Amniotic stem cell (primary cell): ENCODE measurements around the gene WDR27.
"Not testable (repeated sequence)": the region's sequence is repeated elsewhere in the genome, so short reads cannot be mapped to it uniquely, and the experiment has no call there.

ENCODE experiments used
- DNase-seq: peaks from one replicate; lab custom pipeline; 2025; lab: John Stamatoyannopoulos, UW

The WDR27 gene

DNA sequence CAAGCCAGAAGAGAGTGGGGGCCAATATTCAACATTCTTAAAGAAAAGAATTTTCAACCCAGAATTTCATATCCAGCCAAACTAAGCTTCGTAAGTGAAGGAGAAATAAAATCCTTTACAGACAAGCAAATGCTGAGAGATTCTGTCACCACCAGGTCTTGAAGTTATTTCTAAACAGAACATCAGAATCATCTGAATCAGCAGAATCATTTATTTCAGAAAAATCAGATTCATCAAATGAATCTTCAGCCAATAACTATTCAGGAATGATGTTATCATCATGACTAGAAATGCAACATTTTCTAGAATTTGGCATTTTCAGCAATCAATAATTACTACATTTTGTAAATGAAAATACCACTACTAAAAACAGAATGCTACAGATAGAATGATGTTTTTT is 100.7 kb downstream of the WDR27 start:
- not testable (repeated sequence) for DNase-seq

DNA sequence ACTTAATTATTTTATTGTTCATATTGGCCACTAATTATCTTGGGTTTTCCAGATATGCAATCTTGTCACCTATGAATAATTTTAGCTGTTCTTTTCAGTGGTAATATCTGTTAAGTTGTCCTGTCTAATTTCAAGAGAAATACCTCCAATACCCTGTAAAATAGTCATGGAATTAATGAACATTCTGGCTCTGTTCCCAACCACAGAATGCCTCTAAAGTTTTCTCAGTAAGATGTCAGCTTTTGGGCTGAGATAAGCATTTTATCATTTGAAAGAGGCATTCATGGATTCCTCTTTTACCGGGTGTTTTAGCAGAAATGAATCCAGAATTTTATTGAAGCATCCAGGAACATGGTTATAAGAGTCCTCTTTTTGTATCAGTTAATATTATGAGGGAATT is 109.3 kb downstream of the WDR27 start:
- DNase-seq = peak; percentile 7

DNA sequence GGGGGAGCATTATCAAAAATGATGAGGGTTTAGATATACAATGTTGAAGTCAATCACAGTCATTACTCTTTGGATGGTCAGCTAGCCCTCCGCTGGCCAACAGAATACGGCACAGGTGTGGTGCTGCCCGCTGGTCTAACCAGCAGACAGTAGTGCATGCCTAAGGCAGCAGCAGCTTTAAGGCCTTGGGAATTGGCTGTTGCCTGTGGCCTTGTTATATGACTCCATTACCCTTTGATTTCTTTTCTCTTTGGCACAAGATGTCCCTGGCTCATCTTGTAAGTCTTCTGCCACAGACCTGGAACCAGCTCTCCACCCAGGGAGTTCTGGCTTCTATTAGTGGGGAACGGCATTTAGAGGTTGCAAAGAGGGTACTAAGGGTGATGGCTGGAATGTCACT is 110.2 kb downstream of the WDR27 start:
- DNase-seq = no peak

DNA sequence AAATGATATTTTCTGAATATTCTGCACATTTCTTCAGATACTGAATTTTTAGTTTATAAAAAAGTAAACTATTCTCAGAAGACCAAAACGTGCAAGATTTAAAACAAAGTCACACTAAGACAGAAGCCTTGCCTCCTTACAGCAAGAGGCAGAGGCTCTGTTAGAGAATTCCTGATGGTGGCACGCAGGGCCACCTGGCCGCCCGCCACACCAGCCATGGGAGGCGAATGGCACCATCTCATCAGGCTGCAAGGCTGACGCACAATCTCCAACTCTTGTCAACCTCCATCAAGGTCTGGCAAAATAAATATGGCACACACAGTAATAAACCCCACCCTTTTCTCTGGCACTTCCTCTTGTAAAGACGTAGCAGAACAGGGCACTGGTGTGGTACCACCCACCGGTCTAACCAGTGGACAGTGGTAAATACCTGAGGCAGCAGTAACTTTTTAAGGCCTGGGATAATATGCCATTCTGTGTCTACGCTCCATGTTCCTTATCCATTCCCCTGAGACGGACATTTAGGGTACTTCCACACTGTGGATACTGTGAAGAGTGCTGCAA is 111.4 kb downstream of the WDR27 start:
- no peak for DNase-seq

DNA sequence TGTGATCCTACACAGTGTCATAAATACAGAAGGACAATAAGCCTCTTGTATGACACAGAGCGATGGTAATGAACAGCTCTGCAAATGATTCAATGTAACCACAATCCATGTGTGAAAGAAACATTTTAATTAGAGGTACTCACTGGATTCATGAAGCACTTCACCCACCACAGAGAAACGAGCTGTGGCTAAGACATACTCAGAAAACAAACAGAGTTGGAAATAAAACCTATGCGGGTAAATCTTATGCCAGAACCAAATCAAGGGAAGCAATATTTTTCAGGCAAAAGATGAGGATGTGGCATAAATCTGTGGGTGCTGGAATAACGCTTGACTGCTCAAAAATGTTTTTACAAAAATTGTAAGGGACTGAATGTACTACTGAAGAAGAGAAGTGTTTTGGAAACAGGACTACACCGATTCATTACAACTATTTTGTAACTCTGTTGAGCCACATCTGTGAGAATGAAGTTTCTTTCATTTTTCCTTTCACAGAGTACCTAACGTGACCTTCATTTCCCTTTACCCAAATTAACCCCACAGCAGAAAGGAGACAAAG is 112.1 kb downstream of the WDR27 start:
- no peak for DNase-seq

DNA sequence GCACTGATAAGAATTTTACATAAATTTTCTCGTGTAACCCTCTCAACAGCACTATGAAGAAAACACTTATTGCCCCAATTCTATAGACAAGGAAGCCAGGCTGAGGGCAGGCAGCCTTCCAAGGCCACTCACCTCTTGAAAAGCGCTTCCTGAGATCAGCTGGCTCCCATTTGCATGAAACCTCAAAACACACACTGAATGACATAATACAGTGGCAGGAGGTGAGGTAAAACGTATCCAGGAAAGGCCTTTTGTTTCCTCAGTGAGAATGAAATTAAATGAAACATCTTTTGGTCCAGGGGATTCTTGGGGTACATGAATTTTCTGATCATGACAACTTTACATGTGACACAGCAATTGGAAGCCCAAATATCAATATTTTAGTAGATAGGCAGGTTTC is 112.5 kb downstream of the WDR27 start:
- DNase-seq = no peak

DNA sequence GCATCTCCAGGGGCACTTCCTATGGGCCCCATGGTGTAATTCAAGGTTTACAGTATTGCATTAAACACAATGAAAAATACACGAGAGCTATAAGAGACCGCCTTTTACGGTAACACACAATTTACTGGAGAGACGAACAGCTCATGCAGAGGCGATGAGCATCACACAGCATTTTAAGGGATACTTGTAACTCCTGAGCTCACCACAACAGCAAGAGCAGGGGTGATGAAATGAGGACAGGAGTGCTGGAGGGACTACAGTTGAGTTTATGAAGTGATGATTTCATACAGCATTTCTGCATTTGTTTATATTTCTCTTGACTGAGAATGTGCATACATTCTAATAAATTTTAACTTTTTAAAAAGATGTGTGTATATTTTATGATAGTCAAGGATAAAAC is 113.9 kb downstream of the WDR27 start:
- DNase-seq = no peak

DNA sequence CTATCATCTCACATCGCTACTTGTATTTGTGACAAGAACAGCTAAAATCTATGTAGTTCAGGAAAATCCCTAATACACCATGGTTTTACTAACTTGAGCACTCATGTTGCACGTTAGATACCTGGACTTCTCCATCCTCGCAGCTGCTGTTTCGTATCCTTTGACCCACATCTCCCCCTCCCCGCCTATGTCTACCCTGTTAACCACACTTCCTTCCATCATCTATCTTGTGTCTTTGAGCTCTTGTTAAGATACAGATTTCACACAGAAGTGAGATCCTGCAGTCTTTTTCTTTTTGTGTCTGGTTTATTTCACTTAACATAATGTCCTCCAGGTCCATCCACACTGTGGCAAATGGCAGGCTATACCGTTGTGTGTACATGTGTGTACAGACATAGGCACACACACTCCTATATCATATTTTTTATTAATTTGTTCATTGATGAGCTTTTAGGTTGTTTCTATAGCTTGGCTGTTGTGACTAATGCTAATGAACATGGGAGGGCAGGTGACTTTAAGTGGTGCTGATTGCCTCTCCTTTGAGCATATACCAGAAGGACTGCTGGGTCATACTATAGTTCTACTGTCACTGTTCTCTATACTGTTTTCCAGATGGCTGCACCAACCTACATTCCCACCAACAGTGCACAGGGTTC is 117.8 kb downstream of the WDR27 start:
- DNase-seq = no peak

DNA sequence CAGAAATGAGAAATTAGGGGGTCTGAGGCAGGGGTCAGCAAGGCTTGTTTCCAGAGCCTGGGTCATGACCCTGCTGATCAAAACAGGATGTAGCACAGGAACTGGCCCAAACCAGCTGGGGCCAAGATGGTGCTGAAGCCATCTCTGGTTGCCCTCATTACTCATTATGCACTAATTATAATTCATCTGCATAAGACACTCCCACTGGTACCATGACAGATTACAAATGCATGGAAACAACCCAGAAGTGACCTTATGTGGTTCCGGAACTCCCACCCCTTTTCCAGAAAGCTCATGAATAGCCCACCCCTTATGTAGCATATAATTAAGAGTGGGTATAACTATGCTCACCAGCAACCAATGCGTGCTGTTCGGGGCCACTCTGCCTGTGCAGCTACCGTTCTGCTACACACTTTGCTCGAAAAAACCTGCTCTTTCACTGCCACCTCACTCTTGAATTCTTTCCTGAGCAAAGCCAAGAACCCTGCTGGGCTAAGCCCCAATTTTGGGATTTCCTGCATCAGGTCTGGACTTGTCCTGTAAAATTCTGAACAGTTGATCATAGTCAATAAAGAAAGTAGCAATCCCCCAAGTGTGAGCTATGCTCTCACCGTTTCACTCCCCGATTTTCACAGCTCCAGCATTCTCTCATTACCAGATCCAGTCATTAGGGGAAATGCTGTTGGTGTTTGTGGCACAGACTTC is 122.3 kb downstream of the WDR27 start:
- no peak for DNase-seq

DNA sequence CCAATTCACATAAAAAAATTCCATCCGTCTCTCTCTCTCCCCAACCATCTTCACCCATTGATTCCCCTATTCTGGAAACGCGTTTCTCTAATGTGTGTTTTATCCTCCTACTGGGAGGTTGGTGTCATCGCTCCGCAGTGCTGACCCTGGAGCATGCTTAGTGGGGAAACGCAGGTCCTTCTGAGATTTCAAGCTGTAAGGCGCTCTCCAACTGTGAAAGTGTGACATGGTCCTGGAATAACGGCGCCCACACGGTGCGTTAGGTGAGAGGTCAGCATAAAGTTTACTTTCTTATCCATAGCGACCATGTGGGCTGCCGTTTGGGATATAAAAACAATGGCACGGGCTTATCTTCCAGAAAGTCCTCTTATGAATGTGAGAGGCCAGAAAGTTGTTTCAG is 123.9 kb downstream of the WDR27 start:
- DNase-seq = no peak

DNA sequence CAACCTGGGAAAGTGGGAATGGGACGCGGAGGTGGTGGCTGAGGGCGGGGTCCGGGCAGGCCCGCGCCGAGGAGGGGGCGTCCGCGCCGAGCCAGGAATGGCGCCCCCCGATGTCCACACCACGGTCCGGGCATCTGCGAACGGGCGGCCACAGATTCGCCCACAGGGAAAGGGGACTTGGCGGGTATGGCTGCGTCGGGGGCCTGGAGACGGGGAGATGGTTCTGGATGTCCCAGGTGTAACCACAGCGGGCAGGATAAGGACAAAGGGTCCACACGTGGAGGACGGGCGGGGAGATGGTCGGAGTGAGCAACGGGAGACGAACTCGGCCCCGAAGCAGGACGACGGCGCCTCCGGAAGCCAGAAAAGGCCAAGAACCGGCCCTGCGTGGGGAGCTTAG is 124.6 kb downstream of the WDR27 start:
- DNase-seq = no peak

DNA sequence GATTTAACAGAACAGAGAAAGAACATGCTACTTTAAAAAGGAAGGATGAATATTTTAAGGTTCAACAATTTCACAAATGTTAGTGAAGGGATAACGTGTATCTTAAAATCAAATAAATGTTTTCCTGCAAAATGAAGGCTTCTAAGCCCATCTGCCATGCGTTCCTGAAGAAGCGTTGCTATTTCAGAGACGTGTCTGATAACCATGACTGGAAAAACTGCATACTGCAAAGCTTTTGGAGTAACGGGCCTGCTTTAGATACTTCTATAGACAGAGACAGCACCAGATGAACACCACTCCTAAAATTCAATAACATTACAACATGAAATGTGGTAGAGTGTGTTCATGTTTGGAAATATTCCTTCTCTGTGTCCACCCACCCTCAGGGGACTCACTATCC is 126.0 kb downstream of the WDR27 start:
- no peak for DNase-seq

DNA sequence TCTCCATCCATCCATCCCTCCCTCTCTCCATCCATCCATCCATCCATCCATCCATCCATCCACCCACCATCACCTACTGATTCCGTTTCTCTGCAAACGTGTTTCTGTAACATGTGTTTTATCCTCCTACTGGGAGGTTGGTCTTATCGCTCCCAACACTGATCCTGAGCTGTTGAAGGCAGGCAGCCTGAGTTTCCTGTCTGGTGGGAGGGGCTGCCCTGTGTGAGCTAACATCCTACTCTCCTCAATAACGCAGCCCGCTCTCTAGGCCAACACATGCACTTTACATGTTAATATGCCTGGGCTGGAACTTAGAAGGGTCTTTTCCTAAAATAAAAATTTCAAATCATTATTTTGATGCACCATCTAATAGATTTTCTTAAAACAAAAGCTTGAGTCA is 126.5 kb downstream of the WDR27 start:
- no peak for DNase-seq

DNA sequence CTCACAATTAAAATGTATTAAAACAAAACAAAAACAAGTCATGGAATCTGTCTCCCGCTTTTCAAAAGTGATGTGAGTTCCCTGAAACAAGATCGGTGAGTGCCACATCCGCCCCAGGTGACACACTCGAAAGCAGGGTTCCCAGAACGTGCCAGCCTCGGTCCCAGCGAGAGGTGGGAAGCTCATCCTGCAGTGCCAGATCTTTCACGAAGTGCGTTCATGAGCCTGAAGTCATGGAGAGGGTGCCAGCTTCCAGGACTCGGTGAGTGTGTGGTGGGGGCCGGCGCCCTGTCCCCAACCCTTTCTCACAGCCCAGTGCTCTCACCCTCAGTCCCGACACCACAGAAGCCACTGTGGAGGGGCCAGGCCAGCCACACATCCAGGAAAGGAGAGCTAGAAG is 127.4 kb downstream of the WDR27 start:
- DNase-seq = no peak

DNA sequence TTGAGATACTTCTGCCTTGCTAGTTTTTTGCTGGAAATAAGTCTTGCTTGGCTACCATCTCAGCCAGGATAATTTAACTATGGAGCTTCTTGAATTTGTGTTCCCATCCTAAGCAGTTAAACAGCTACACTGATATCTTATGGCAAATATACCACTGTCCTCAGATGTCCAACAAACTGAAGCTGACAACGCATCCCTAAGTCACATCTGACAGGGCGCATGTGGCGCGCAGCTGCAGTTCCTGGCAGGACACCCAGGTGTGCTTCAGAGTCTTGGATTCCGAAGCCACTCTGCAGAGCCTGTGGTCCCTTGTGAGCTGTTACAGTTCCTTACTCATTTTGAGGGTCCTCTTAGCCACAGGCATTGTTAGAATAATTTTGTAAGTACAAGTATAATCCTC is 127.9 kb downstream of the WDR27 start:
- DNase-seq = no peak

DNA sequence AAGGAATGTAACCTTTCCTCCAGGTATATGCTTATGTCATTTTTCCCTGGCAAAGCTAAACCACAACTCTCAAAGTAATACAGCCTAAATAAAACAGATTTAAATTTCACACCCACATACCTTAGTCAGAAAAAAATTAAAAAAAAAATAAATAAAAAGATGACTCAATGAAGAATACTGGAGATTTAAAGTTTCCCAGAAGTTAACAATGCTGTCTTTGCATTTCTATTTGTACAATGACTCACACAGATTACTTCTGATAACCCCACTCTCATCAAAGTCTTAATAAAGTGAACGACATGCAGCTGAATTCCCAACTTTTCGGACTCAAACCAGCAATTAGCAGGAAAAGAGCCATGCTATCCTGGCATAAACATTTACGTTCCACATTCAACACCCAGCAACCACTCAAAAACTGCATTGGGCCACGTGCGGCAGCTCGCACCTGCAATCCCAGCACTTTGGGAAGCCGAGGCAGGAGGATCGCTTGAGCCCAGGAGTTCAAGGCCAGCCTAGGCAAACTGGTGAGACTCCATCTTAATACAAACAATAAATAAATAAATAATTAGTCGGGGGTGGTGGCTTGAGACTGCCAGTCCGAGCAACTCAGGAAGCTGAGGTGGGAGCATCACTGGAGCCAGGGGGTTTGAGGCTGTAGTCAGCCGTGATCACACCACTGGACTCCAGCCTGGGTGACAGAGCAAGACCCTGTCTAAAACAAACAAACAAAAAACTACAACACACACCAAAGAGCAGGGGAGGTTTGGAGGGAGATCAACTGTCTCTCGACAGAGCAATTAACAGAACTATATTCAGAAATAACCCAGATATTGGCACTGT is 130.5 kb downstream of the WDR27 start:
- DNase-seq = no peak

DNA sequence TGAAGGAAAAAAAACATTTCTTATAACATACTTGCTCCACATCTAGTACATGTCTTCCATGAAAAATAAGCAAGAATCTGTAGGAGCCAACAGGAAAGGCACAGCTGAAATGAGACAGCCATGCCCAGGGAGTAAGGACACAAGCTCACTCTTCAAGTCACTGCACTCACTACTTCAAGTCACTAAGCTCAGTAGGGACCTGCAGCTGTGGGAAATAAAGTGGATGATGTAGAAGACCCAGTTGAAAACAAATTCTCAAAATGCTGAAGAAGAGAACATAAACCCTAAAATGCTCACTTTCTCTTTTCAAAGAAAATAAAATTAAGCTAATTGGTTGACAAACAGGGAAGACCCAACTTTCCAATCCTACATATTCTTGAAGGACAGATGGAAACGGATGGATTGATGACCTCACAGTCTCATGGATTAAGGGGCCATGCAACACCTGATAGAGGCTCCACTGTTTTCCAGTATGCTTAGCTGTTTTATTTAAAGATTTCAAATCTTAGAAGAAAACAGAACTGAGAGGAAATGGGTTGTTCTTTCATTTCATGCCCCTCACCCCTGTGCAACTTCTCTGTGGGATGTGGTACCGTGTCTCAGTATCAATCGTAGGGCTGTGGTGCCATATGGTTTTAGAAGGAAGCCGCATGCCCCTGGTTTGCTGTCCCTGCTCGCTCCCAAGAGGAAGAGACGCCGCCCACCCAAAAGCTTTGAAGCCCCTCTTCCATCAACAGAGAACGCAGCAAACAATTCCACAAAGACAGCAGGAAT is 133.3 kb downstream of the WDR27 start:
- DNase-seq = no peak

DNA sequence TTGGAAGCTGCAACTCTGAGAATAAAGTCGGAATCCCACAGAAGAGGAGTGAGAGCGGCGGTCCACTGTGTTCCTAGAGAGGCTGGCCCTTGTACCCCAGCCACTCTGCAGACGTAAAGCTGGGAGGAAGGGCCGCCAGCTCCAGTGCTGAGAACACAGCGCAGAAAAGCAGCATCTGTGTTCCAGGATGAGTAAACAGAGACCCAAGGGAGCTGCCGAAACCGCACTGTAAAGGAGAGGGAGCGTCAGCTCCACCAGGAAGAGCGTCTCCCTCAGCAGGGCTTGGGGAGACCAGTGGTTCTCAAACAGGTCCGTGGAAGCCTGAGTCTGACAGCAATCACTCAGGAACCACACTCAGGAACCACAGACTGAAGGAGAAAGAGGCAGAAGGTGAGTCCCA is 134.0 kb downstream of the WDR27 start:
- no peak for DNase-seq

DNA sequence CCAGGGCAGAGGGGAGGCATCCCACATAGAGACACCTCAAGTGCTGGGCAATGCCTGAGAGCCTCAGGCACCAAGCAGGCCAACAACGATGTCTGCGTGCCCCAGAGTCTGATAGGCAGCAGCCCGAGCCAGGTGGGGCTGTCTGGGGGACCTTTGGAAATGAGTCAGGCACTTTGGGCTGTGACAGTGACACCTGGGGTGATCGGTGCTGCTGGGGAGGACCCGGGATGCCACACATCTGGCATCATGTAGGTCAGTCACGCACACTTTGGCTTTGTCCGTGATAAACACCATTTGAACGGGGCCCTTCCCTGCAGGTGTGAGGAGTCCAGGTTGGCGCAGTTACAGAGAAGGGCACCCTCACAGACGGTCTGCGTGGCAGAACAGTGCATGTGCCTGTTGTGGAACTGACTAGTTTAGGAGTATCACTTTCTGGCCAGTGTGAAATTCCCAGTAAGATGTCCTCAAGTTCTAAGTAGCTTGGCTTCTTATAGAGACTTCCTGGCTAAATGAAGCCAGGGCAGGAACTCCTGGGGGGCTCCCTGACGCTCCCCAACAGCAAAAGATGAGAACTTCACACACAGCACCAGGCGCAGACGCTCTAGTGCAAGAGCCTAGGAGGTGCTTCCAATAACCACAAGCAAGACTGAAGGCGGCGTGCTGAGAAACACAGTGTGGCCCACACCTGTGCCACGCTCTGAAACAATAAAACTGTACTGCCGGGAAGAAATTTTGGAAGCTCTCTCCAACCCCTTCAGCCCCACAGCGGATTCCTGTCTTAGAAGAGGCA is 134.7 kb downstream of the WDR27 start:
- no peak for DNase-seq

DNA sequence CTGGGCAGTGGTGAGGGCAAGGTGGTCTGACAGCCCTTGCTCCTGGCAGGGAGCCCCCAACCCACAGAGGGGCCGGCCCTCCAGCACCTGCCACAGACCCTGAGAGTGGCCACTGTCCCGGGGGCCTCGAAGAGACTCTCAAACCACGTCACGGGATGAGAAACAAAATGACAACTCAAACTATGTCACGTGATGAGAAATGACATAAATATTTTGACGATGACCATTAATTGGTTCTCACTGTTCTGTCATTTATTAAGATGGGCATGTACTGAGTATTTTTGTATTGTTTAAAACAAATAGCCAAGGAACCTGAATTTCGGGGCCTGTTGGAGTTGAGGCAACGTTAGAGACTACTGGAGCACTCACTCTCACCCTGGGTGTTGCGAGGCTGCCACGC is 135.5 kb downstream of the WDR27 start:
- no peak for DNase-seq
